HG02623 (cell line): ENCODE data around the gene ACTRT1.

Experiments
- ATAC-seq: cut with Tn5 transposase; IDR thresholded peaks from one replicate; pipeline ENCODE4 v1.9.1; 2021; ENCODE audit warnings: moderate library complexity; ENCODE audit not compliant: unreplicated experiment

Gene ACTRT1

GRCh38 chrX:128052303-128052702 is at the start of gene ACTRT1:
TSS of gene ACTRT1 (minus strand) at chrX:128052403. CDS start at chrX:128052206, 197 bp downstream.
- no peak for ATAC-seq

DNA sequence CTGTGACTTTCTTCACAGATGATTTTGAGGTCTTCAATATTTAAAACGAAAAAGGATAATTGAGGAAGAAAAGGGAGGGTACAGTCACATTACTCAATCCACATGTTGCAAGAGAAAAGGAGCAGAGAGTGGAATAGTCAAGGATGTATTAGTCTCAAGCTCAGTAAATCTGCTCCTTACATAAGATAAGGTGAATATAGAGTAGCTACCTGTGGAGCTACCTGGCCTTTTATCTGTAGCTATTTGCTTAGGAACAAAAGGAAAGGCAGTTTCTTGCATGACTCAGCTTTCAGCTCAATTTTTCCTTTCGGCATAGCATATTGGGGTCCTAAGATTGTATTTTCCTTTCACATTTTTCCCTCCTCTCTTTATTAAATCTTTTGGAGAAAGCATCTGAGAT is 26.3 kb upstream of the ACTRT1 start:
- no peak for ATAC-seq

- ATAC-seq = no peak
Observed at GRCh38 chrX:128057421-128057820, 5.2 kb upstream of the ACTRT1 start.

DNA sequence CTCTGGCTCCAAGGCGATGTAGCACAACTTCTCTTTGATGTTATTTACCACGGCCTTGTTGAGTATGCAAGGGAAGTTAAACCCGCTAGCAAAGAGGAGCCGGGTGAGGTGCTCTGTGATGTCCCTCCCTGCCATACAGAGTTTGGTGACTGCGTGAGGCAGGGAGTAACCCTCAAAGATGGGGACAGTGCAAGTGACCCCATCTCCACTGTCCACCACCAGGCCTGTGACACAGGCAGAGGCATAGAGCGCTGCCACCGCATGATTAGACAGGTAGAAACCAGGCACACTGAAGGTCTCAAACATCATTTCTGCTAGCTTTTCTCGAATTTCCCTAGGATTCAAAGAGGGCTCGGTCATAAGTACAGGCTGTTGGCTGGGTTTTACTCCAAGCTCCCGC is 677 bp downstream of the ACTRT1 start:
- ATAC-seq = no peak

GRCh38 chrX:128035318-128035717 is 16.9 kb downstream of the ACTRT1 start:
- ATAC-seq = no peak

- ATAC-seq = no peak
Observed at GRCh38 chrX:128021566-128021965, 30.6 kb downstream of the ACTRT1 start.

- no peak for ATAC-seq
Observed at GRCh38 chrX:128020701-128021100, 31.5 kb downstream of the ACTRT1 start.

- ATAC-seq = no peak
Observed at GRCh38 chrX:128019218-128019617, 33.0 kb downstream of the ACTRT1 start.

DNA sequence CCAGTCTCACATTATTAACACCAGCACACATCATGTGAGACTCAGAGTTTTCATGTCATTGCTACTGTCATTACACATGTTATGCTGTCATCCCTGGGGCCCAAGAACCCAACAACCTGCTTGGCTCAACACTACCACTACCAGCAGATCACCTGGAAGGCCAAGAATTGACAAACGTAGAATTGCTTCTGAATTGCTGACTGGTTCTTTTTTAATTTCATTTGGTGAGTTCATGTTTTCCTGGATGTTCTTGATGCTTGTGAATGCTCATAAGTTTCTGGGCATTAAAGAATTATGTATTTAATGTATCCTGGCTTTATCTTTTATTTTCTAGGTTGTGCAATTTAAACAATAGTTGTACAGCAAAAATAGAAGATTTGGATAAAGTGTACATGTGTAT is 40.2 kb downstream of the ACTRT1 start:
- ATAC-seq = no peak

GRCh38 chrX:128007882-128008281 is 44.3 kb downstream of the ACTRT1 start:
- ATAC-seq = no peak
